ENCODE measurements around the gene AP3S2. TPM values are rescaled to one million over a fixed set of nuclear protein-coding genes. Genes with fewer than 3 reads are reported as not detected.

The AP3S2 gene
- total RNA-seq, 1 donor from 2014 or later = 32.2 TPM

GRCh38 chr15:89916660-89917059 lies 22.9 kb upstream of the AP3S2 start:
- DNase-seq (ENCODE audit: extremely low spot score, unreplicated experiment) = no peak
- Mint-ChIP-seq H3K9me3 (no peaks in the 10 kb centered on the region), H3K27me3 (no peaks in the 10 kb centered on the region), H3K36me3 (peaks cover 3% of the 10 kb centered on the region), H3K4me1 (ENCODE audit: unreplicated experiment) (peaks cover 10% of the 10 kb centered on the region), H3K27ac (peak overlapping the region; percentile 6), H3K4me3 (no peak overlapping the region)
- no peak for TF ChIP-seq CTCF (conservative IDR thresholded peaks at IDR 0.05)

- H3K4me1 Mint-ChIP-seq (ENCODE audit: unreplicated experiment) = peaks cover 12% of the 10 kb centered on the region
- DNase-seq (ENCODE audit: extremely low spot score, unreplicated experiment) = peak; percentile 81
- no peak for TF ChIP-seq CTCF (conservative IDR thresholded peaks at IDR 0.05)
- no peaks in the 10 kb centered on the region for H3K27me3 Mint-ChIP-seq
- H3K36me3 Mint-ChIP-seq = peaks cover 5% of the 10 kb centered on the region
- peak within 1 kb of the TSS; percentile 90 for H3K4me3 Mint-ChIP-seq
- H3K9me3 Mint-ChIP-seq = no peaks in the 10 kb centered on the region
- peak within 1 kb of the TSS; percentile 73 for H3K27ac Mint-ChIP-seq
These were observed 19.0 kb upstream of the AP3S2 start, which contains the start of gene ARPIN for GRCh38 chr15:89912674-89913396. ARPIN (minus strand) TSS chr15:89912952; CDS start chr15:89912835, 117 bp downstream.

GRCh38 chr15:89912145-89912673 lies 18.4 kb upstream of the AP3S2 start:
- no peak for DNase-seq (ENCODE audit: extremely low spot score, unreplicated experiment)
- Mint-ChIP-seq H3K36me3 (peaks cover 5% of the 10 kb centered on the region), H3K9me3 (no peaks in the 10 kb centered on the region), H3K27me3 (no peaks in the 10 kb centered on the region), H3K4me1 (ENCODE audit: unreplicated experiment) (peaks cover 12% of the 10 kb centered on the region), H3K27ac (peak overlapping the region; percentile 73), H3K4me3 (peak overlapping the region; percentile 90)
- TF ChIP-seq CTCF (conservative IDR thresholded peaks at IDR 0.05) = no peak

GRCh38 chr15:89910891-89911626 lies 17.3 kb upstream of the AP3S2 start:
- H3K4me3 Mint-ChIP-seq = peak overlapping the region; percentile 90
- DNase-seq (ENCODE audit: extremely low spot score, unreplicated experiment) = no peak
- H3K27me3 Mint-ChIP-seq = no peaks in the 10 kb centered on the region
- H3K27ac Mint-ChIP-seq = peak overlapping the region; percentile 73
- no peak for TF ChIP-seq CTCF (conservative IDR thresholded peaks at IDR 0.05)
- H3K36me3 Mint-ChIP-seq = peaks cover 5% of the 10 kb centered on the region
- peaks cover 12% of the 10 kb centered on the region for H3K4me1 Mint-ChIP-seq (ENCODE audit: unreplicated experiment)
- no peaks in the 10 kb centered on the region for H3K9me3 Mint-ChIP-seq

- Mint-ChIP-seq H3K27me3 (no peaks in the 10 kb centered on the region), H3K27ac (no peak overlapping the region), H3K4me3 (peak overlapping the region; percentile 31), H3K4me1 (ENCODE audit: unreplicated experiment) (peaks cover 12% of the 10 kb centered on the region), H3K9me3 (no peaks in the 10 kb centered on the region), H3K36me3 (peaks cover 14% of the 10 kb centered on the region)
- TF ChIP-seq CTCF (conservative IDR thresholded peaks at IDR 0.05) = no peak
- no peak for DNase-seq (ENCODE audit: extremely low spot score, unreplicated experiment)
These were observed 15.8 kb upstream of the AP3S2 start for GRCh38 chr15:89909611-89910010.

Measured in type B pancreatic cell (in vitro differentiated cells).